Caco-2 (cell line): ENCODE data around the gene CALHM2. TPM values are rescaled to one million over a fixed set of nuclear protein-coding genes. Genes with fewer than 3 reads are reported as not detected.

Experiments
- BruUV-seq: library from RNA; stranded (reverse); fragments of 400-500 nt; replicated peaks from 2 replicates; lab custom pipeline; 2021; lab: Mats Ljungman, UMichigan
- CTCF ChIA-PET: fragments of 300-600 bp; sonication (Branson Sonifier 250); formaldehyde crosslinking; loops from one replicate; lab custom pipeline; 2022; ENCODE audit warnings: antibody characterized with exemption; lab: Charles Lee
- POLR2A ChIA-PET: fragments of 300-600 bp; sonication (Branson Sonifier 250); formaldehyde crosslinking; loops from one replicate; lab custom pipeline; 2022; ENCODE audit warnings: antibody characterized with exemption; lab: Charles Lee
- DNase-seq, 2 experiments: peaks; one replicate each; pipeline versions ENCODE4 v3.0.0 to v3.0.0-alpha.2; 2020 to 2022
- H3K27me3 ChIP-seq: replicated peaks from 2 replicates; pipeline ENCODE4 v1.6.0; 2011; ENCODE audit warnings: low read length; ENCODE audit not compliant: control insufficient read depth, insufficient read depth
- H3K36me3 ChIP-seq: 2 replicates; pipeline ENCODE4 v1.5.1; 2011; ENCODE audit warnings: low read length; ENCODE audit not compliant: control insufficient read depth, insufficient read depth
- H3K4me1 ChIP-seq: fragments of 250-450 bp; sonication (Bioruptor Pico); 2 replicates; pipeline ENCODE4 v1.5.1; 2020; ENCODE audit warnings: mild to moderate bottlenecking
- H3K4me3 ChIP-seq: 2 replicates; pipeline ENCODE4 v1.5.1; 2011; ENCODE audit warnings: low read depth, mild to moderate bottlenecking, control low read depth, low read length
- H3K9me3 ChIP-seq: fragments of 250-450 bp; sonication (Bioruptor Pico); 2 replicates; pipeline ENCODE4 v1.5.1; 2020; ENCODE audit warnings: mild to moderate bottlenecking, moderate library complexity
- H3K27ac Mint-ChIP-seq: one replicate; pipeline ENCODE4 v1.8.0; 2022; ENCODE audit warnings: mixed read lengths; ENCODE audit not compliant: unreplicated experiment
- H3K27me3 Mint-ChIP-seq: one replicate; pipeline ENCODE4 v1.8.0; 2022; ENCODE audit warnings: mixed read lengths; ENCODE audit not compliant: insufficient read depth, unreplicated experiment
- H3K36me3 Mint-ChIP-seq: one replicate; pipeline ENCODE4 v1.8.0; 2022; ENCODE audit warnings: mild to moderate bottlenecking, mixed read lengths; ENCODE audit not compliant: insufficient read depth, unreplicated experiment
- H3K4me1 Mint-ChIP-seq: one replicate; pipeline ENCODE4 v1.8.0; 2022; ENCODE audit warnings: low read depth, mixed read lengths; ENCODE audit not compliant: unreplicated experiment
- H3K4me3 Mint-ChIP-seq: one replicate; pipeline ENCODE4 v1.8.0; 2022; ENCODE audit warnings: mild to moderate bottlenecking, moderate library complexity, mixed read lengths; ENCODE audit not compliant: unreplicated experiment
- H3K9me3 Mint-ChIP-seq: one replicate; pipeline ENCODE4 v1.8.0; 2022; ENCODE audit warnings: mixed read lengths; ENCODE audit not compliant: unreplicated experiment
- intact Hi-C: fragments of 100-400 bp; cut with micrococcal nuclease; formaldehyde crosslinking; loops from one replicate; pipeline ENCODE4 v1.10.0; 2022; ENCODE audit not compliant: unreplicated experiment
- total RNA-seq: library from RNA; stranded (reverse); gene quantifications from 2 replicates; pipeline ENCODE4 v1.2.3, GENCODE V29; 2022
- TF ChIP-seq, protein P1 (sequence below), 2 experiments: fragments of 200-600 bp in 1 of 2; IDR thresholded peaks; 1 replicate in 1 of 2; 2 replicates in 1 of 2; pipeline versions ENCODE4 v1.5.1 to v1.8.0; 2011 to 2022; ENCODE audit warnings: antibody characterized with exemption in 1 of 2, control low read depth in 1 of 2, inconsistent platforms in 1 of 2, low read depth in 1 of 2, low read length in 1 of 2, mild to moderate bottlenecking in 1 of 2, moderate library complexity in 1 of 2; ENCODE audit not compliant: insufficient read depth in 1 of 2, severe bottlenecking in 1 of 2, unreplicated experiment in 1 of 2

Gene CALHM2
- total RNA-seq, 1 experiment from 2014 or later: 0.52 TPM

DNA sequence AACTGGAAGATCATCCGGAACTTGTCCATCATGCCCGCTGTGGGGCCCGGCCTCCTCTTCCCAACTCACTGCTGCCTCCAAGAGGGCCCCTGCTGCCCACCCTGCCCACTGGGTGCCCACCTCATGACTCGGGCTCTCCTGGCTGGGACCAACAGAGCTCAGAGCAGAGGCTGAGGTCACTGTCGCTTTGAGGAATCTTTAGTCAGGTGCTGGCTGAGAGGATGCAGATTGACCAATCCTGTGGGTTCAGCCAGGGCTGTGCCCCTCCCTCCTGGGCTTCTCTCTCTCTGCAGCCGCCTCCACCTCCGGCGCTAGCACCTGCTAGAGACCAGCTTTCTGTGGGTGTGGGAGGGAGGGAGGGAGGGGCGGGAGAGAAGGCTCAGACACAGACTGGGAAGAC lies 6.5 kb upstream of the CALHM2 start, which contains the start of gene CALHM1:
Gene CALHM1, minus strand, starts transcription at position 181 of the 400 bp plus-strand sequence. Its CDS starts 149 bp downstream, at position 32.
- Histone ChIP-seq H3K4me3 (no peak within 1 kb of the TSS), H3K4me1 (no peaks in the 10 kb centered on the region), H3K9me3 (no peaks in the 10 kb centered on the region), H3K36me3 (no peaks in the 10 kb centered on the region), H3K27me3 (no peaks in the 10 kb centered on the region)
- BruUV-seq: no TSS peak
- TF ChIP-seq, protein P1, sequence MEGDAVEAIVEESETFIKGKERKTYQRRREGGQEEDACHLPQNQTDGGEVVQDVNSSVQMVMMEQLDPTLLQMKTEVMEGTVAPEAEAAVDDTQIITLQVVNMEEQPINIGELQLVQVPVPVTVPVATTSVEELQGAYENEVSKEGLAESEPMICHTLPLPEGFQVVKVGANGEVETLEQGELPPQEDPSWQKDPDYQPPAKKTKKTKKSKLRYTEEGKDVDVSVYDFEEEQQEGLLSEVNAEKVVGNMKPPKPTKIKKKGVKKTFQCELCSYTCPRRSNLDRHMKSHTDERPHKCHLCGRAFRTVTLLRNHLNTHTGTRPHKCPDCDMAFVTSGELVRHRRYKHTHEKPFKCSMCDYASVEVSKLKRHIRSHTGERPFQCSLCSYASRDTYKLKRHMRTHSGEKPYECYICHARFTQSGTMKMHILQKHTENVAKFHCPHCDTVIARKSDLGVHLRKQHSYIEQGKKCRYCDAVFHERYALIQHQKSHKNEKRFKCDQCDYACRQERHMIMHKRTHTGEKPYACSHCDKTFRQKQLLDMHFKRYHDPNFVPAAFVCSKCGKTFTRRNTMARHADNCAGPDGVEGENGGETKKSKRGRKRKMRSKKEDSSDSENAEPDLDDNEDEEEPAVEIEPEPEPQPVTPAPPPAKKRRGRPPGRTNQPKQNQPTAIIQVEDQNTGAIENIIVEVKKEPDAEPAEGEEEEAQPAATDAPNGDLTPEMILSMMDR (IDR thresholded peaks at IDR 0.05; ENCODE audit: insufficient read depth in 1 of 2, low read depth in 1 of 2, low read length in 1 of 2, severe bottlenecking in 1 of 2, unreplicated experiment in 1 of 2): no peak
- H3K9me3 Mint-ChIP-seq: no peaks in the 10 kb centered on the region
- no peak within 1 kb of the TSS for H3K4me3 Mint-ChIP-seq
- intact Hi-C loops: no loop called here
- peak; percentile 59 to 66 for DNase-seq
- H3K36me3 Mint-ChIP-seq: no peaks in the 10 kb centered on the region
- ChIA-PET POLR2A (interaction anchor here (0.6 kb wide), 1 partner anchor 63 kb away, joined by 4 read pairs; the partner anchor contains the start of gene ATP5MK), CTCF (interaction anchor here (0.6 kb wide), 2 partner anchors 18 to 41 kb away, joined by 3 to 5 read pairs; no protein-coding TSS in a partner anchor)
- H3K27ac Mint-ChIP-seq: no peak within 1 kb of the TSS
- no peaks in the 10 kb centered on the region for H3K27me3 Mint-ChIP-seq
- H3K4me1 Mint-ChIP-seq: no peaks in the 10 kb centered on the region

DNA sequence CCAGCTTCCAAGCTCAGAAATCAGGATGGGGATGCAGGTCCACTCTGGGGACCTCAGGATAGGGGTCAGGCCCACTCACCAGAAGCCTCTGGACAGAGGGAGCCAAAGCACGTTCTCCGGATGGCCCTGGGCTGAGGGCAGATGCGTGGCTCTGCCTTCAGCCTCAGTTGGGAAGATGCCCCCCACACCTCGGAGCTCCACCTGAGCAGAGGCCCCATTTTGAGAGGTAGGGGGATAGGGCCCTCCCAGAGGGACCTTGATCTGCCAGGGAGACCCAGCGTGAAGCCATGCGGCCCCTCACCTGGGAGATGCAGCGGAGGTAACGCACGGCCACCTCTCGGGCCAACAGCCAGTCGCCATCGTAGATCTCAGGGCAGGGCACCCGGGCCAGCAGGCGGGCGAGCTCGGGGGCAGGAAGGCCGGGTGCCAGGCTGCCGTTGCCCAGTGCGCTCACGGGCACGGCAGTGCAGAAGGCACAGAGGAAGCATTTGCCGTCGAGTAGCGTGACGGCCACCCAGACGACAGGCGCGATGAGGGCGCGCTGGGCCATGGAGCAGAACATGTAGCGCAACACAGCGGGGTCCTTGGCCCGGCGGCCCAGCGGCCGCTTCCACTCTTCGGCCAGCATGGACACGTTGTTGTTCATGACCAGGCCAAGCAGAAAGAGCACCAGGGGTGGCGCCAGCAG lies 5.9 kb upstream of the CALHM2 start:
- Histone ChIP-seq H3K4me3 (no peak overlapping the region), H3K4me1 (no peaks in the 10 kb centered on the region), H3K27me3 (no peaks in the 10 kb centered on the region), H3K9me3 (no peaks in the 10 kb centered on the region), H3K36me3 (no peaks in the 10 kb centered on the region)
- H3K9me3 Mint-ChIP-seq: no peaks in the 10 kb centered on the region
- POLR2A ChIA-PET: interaction anchor here (0.6 kb wide), 1 partner anchor 62 kb away, joined by 4 read pairs; the partner anchor contains the start of gene ATP5MK
- TF ChIP-seq, protein P1 (IDR thresholded peaks at IDR 0.05; ENCODE audit: insufficient read depth in 1 of 2, low read depth in 1 of 2, low read length in 1 of 2, severe bottlenecking in 1 of 2, unreplicated experiment in 1 of 2): no peak
- H3K27ac Mint-ChIP-seq: no peak overlapping the region
- intact Hi-C loops: no loop called here
- CTCF ChIA-PET: interaction anchor here (0.6 kb wide), 1 partner anchor 18 kb away, joined by 5 read pairs; no protein-coding TSS in a partner anchor
- H3K36me3 Mint-ChIP-seq: no peaks in the 10 kb centered on the region
- no peaks in the 10 kb centered on the region for H3K27me3 Mint-ChIP-seq
- BruUV-seq: no TSS peak
- DNase-seq: no peak
- no peaks in the 10 kb centered on the region for H3K4me1 Mint-ChIP-seq
- H3K4me3 Mint-ChIP-seq: no peak overlapping the region

DNA sequence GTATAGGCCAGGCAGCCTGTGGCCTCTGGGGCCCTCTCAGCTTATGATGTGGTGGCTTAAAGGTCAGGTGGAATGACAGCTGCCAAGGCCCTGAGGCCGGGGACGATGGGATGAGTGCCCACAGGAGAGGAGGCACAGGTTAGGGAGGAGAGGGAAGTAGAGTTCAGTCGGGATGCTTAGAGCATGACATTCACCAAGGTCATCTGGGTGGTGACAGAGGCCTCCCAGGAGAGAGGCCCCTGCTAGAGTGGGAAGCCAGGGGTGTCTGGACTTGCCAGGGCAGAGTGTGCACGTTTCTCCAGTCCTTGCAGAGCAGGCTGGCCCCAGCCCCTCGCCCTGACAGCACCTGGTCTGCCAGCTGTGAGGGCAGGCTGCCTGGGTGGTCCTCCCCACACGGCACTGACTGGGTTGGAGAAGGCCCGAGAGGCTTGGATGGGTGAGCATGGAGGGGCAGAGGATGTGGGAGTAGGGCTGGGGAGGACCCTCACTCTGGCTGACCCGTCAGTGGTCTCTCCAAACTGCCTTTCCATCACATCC lies 5.1 kb upstream of the CALHM2 start:
- Histone ChIP-seq H3K4me3 (no peak overlapping the region), H3K4me1 (no peaks in the 10 kb centered on the region), H3K36me3 (no peaks in the 10 kb centered on the region), H3K9me3 (no peaks in the 10 kb centered on the region), H3K27me3 (no peaks in the 10 kb centered on the region)
- TF ChIP-seq, protein P1 (IDR thresholded peaks at IDR 0.05; ENCODE audit: insufficient read depth in 1 of 2, low read depth in 1 of 2, low read length in 1 of 2, severe bottlenecking in 1 of 2, unreplicated experiment in 1 of 2): no peak
- POLR2A ChIA-PET: no interaction called here
- no peak for DNase-seq
- BruUV-seq: no TSS peak
- Mint-ChIP-seq H3K4me3 (no peak overlapping the region), H3K27ac (no peak overlapping the region), H3K27me3 (no peaks in the 10 kb centered on the region), H3K9me3 (no peaks in the 10 kb centered on the region), H3K36me3 (peaks cover 1% of the 10 kb centered on the region), H3K4me1 (no peaks in the 10 kb centered on the region)
- intact Hi-C loops: no loop called here
- CTCF ChIA-PET: no interaction called here
